Epithelial cell of esophagus (primary cell): ENCODE measurements around the gene MESP1.
A peak's percentile ranks its signal among the peaks of the same experiment; 100 is the strongest.

ENCODE experiments used
- DNase-seq: peaks from one replicate; pipeline ENCODE4 v3.0.0; 2010; ENCODE audit warnings: low read depth
- H3K4me3 ChIP-seq: 2 replicates; pipeline ENCODE4 v1.5.1; 2011; ENCODE audit warnings: mild to moderate bottlenecking, low read length, control low read depth
- CTCF ChIP-seq: IDR thresholded peaks from 2 replicates; pipeline ENCODE4 v1.5.1; 2011; ENCODE audit warnings: low read depth, mild to moderate bottlenecking, low read length, control low read depth, inconsistent platforms; ENCODE audit not compliant: insufficient read depth; ENCODE audit errors: missing control alignments

The MESP1 gene

GRCh38 chr15:89740137-89740536 lies 10.9 kb downstream of the MESP1 start:
- no peak overlapping the region for H3K4me3 ChIP-seq
- DNase-seq: peak; percentile 77
- peak; percentile 89 for TF ChIP-seq CTCF

- TF ChIP-seq CTCF: no peak
- no peak overlapping the region for H3K4me3 ChIP-seq
- DNase-seq: no peak
These were observed 15.3 kb downstream of the MESP1 start for GRCh38 chr15:89735773-89736172.

GRCh38 chr15:89732451-89733172 lies 18.4 kb downstream of the MESP1 start:
- H3K4me3 ChIP-seq: no peak overlapping the region
- DNase-seq: no peak
- TF ChIP-seq CTCF: no peak

GRCh38 chr15:89731275-89731674 lies 19.8 kb downstream of the MESP1 start:
- TF ChIP-seq CTCF: no peak
- no peak for DNase-seq
- H3K4me3 ChIP-seq: no peak overlapping the region

GRCh38 chr15:89728254-89728653 lies 22.8 kb downstream of the MESP1 start:
- H3K4me3 ChIP-seq: no peak overlapping the region
- TF ChIP-seq CTCF: no peak
- no peak for DNase-seq

- H3K4me3 ChIP-seq: no peak overlapping the region
- no peak for DNase-seq
- no peak for TF ChIP-seq CTCF
These were observed 26.0 kb downstream of the MESP1 start for GRCh38 chr15:89725064-89725463.

- DNase-seq: no peak
- TF ChIP-seq CTCF: no peak
- no peak overlapping the region for H3K4me3 ChIP-seq
These were observed 26.4 kb downstream of the MESP1 start for GRCh38 chr15:89724621-89725020.
